Fibroblast of the aortic adventitia (primary cell): Measurements from ENCODE around the gene ADM2. TPM values are rescaled to one million over a fixed set of nuclear protein-coding genes. Genes with fewer than 3 reads are reported as not detected.
"Not testable (repeated sequence)": the region's sequence is repeated elsewhere in the genome, so short reads cannot be mapped to it uniquely, and the experiment has no call there.

ENCODE experiments used
- DNase-seq: peaks from one replicate; pipeline ENCODE4 v3.0.0-alpha.2; 2010; ENCODE audit warnings: low read depth
- H3K4me3 ChIP-seq: 2 replicates; pipeline ENCODE4 v1.5.1; 2011; ENCODE audit warnings: low read depth, mild to moderate bottlenecking, control low read depth, low read length, moderate library complexity
- total RNA-seq: library from RNA; depleted of rRNA; stranded (reverse); fragments of >200 nt; gene quantifications from 2 replicates; pipeline ENCODE4 v1.2.3, GENCODE V29; 2012; ENCODE audit warnings: low replicate concordance
- TF ChIP-seq, protein P1 (sequence below): IDR thresholded peaks from 2 replicates; pipeline ENCODE4 v1.5.1; 2011; ENCODE audit warnings: mild to moderate bottlenecking, low read length, control low read depth, inconsistent platforms; ENCODE audit not compliant: insufficient read depth

The ADM2 gene
- total RNA-seq, 1 donor: 8.0 TPM

- H3K4me3 ChIP-seq: peak overlapping the region; percentile 69
- DNase-seq: no peak
- TF ChIP-seq, protein P1, sequence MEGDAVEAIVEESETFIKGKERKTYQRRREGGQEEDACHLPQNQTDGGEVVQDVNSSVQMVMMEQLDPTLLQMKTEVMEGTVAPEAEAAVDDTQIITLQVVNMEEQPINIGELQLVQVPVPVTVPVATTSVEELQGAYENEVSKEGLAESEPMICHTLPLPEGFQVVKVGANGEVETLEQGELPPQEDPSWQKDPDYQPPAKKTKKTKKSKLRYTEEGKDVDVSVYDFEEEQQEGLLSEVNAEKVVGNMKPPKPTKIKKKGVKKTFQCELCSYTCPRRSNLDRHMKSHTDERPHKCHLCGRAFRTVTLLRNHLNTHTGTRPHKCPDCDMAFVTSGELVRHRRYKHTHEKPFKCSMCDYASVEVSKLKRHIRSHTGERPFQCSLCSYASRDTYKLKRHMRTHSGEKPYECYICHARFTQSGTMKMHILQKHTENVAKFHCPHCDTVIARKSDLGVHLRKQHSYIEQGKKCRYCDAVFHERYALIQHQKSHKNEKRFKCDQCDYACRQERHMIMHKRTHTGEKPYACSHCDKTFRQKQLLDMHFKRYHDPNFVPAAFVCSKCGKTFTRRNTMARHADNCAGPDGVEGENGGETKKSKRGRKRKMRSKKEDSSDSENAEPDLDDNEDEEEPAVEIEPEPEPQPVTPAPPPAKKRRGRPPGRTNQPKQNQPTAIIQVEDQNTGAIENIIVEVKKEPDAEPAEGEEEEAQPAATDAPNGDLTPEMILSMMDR: no peak
Measured at GRCh38 chr22:50530580-50530876, 49.2 kb downstream of the ADM2 start.

DNA sequence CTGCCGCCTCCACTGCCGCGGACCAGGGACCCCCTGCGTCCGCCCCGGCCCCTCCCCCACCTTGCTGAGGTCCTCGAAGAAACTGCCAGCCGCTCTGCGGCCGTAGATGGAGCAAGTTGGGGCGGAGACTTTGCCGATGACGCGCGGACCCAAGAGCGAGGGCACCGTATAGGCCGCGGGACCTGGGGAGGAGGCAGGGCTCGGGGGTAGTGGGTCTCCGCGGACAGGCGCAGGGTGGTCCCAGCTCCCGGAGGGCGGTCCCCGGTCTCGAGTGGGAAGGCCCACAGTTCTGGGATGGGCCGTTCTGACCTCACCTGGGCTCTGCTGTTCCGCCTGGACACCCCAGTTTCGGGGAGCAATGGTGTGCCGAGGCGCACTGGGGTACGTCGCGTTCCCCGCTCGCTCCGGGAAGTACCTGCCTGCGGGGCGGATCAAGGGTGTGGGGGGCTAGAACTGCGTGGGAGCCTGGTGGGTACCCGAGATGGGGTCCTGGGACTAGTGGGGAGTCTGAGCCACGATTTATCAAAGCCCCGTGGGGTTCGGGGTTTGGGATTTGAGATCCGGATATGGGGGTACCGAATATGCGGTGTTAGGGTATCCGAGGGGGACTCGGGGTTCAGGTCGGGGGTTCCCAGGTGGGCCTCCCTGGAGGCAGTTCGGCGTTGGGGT is 49.7 kb downstream of the ADM2 start:
- TF ChIP-seq, protein P1: no peak
- H3K4me3 ChIP-seq: peak overlapping the region; percentile 69
- peak; percentile 83 for DNase-seq

DNA sequence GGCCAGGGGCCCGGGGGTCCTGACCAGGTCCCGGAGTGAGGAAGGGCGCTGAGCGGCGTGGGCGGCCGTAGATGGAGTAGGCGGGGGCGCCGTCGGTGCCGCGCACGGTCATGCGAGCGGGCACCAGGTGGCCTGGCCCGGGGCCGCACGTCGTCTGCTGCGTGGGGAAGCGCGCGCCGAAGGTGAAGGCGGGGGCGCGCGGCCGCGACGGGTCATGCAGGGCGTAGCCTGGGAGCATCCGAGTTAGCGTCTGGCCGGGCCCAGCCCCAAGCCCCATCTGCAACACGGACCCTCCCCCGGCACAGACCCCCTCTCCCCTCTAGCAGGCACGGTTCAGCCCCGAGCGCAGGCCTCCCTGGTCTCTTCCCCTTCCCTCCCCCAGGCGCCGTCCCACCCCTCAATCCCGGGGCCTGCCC is 50.2 kb downstream of the ADM2 start:
- TF ChIP-seq, protein P1: no peak
- H3K4me3 ChIP-seq: peak overlapping the region; percentile 69
- DNase-seq: no peak

- peak overlapping the region; percentile 69 for H3K4me3 ChIP-seq
- TF ChIP-seq, protein P1: no peak
- DNase-seq: peak; percentile 54
Measured at GRCh38 chr22:50531962-50532674, 50.8 kb downstream of the ADM2 start.

- TF ChIP-seq, protein P1: no peak
- DNase-seq: no peak
- H3K4me3 ChIP-seq: no peak overlapping the region
Measured at GRCh38 chr22:50532824-50533796, 51.8 kb downstream of the ADM2 start.

DNA sequence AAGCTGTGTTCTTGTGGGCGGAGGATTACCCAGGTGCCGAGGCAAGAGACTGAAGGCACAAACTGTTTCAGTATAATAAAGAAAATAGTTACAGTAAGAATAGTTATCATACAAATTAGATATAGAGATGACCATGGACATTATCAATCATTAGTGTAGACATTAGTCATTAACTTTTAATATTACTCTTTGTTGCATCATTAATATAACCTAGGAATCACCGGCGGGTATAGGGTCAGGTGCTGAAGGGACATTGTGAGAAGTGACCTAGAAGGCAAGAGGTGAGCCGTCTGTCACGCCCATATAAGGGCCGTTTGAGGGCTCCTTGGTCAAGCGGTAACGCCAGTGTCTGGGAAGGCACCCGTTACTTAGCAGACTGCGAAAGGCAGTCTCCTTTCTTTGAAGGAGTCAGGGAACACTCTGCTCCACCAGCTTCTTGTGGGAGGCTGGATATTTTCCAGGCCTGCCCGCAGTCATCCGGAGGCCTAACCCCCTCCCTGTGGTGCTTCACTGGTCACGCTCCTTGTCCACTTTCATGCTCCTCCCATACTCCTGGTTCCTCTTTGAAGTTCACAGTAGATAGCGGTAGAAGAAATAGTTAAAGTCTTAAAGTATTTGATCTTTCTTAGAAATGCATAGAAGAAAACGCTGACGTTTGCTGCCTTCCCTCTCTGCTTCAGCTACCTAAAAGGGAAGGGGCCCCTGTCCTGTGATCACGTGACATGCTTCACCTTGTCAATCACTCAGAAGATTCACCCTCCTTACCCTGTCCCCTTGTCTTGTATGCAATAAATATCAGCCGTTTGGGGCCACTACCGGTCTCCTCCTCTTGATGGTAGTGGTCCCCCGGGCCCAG is 52.7 kb downstream of the ADM2 start:
- not testable (repeated sequence) for H3K4me3 ChIP-seq
- DNase-seq: peak; percentile 53
